HG03135 (cell line): ENCODE data around the gene PRKCA.
"Not testable (repeated sequence)": the region's sequence is repeated elsewhere in the genome, so short reads cannot be mapped to it uniquely, and the experiment has no call there.

ENCODE experiments used
- ATAC-seq: cut with Tn5 transposase; IDR thresholded peaks from one replicate; pipeline ENCODE4 v1.9.1; 2021; ENCODE audit warnings: mild to moderate bottlenecking, moderate library complexity; ENCODE audit not compliant: unreplicated experiment

The PRKCA gene

GRCh38 chr17:66287911-66288310 is 14.5 kb upstream of the PRKCA start:
- no peak for ATAC-seq

GRCh38 chr17:66290101-66290722 is 12.2 kb upstream of the PRKCA start:
- no peak for ATAC-seq

- no peak for ATAC-seq
These were observed 10.1 kb upstream of the PRKCA start for GRCh38 chr17:66292353-66292752.

GRCh38 chr17:66296289-66296725 is 6.1 kb upstream of the PRKCA start:
- ATAC-seq = no peak

- ATAC-seq = not testable (repeated sequence)
These were observed 5.0 kb upstream of the PRKCA start for GRCh38 chr17:66297443-66297842.

- ATAC-seq = no peak
These were observed 2.7 kb upstream of the PRKCA start for GRCh38 chr17:66299711-66300110.

- no peak for ATAC-seq
These were observed 1.5 kb upstream of the PRKCA start for GRCh38 chr17:66300956-66301355.

GRCh38 chr17:66301367-66301863 is 998 bp upstream of the PRKCA start:
- no peak for ATAC-seq

- ATAC-seq = peak; percentile 35
These were observed 581 bp downstream of the PRKCA start for GRCh38 chr17:66302761-66303626.

GRCh38 chr17:66304304-66305174 is 2.1 kb downstream of the PRKCA start:
- no peak for ATAC-seq

GRCh38 chr17:66306446-66306845 is 4.0 kb downstream of the PRKCA start:
- ATAC-seq = no peak

GRCh38 chr17:66307257-66307656 is 4.8 kb downstream of the PRKCA start:
- ATAC-seq = no peak

- ATAC-seq = no peak
These were observed 6.4 kb downstream of the PRKCA start for GRCh38 chr17:66308856-66309255.

- ATAC-seq = no peak
These were observed 7.4 kb downstream of the PRKCA start for GRCh38 chr17:66309793-66310192.

GRCh38 chr17:66310528-66311148 is 8.2 kb downstream of the PRKCA start:
- no peak for ATAC-seq

- ATAC-seq = no peak
These were observed 10.5 kb downstream of the PRKCA start for GRCh38 chr17:66312912-66313311.

- no peak for ATAC-seq
These were observed 10.9 kb downstream of the PRKCA start for GRCh38 chr17:66313325-66313724.

GRCh38 chr17:66313995-66314659 is 11.7 kb downstream of the PRKCA start:
- ATAC-seq = no peak

GRCh38 chr17:66317629-66318028 is 15.2 kb downstream of the PRKCA start:
- ATAC-seq = no peak

GRCh38 chr17:66319226-66319625 is 16.8 kb downstream of the PRKCA start:
- ATAC-seq = no peak
